GM19438 (cell line): ENCODE measurements around the gene RBBP4.

ENCODE experiments used
- ATAC-seq: cut with Tn5 transposase; IDR thresholded peaks from one replicate; pipeline ENCODE4 v1.9.1; 2021; ENCODE audit warnings: low read depth; ENCODE audit not compliant: unreplicated experiment

The RBBP4 gene

GRCh38 chr1:32716312-32717148 lies 65.5 kb downstream of the RBBP4 start:
- no peak for ATAC-seq

- ATAC-seq = no peak
Measured at GRCh38 chr1:32717503-32717902, 66.5 kb downstream of the RBBP4 start.

GRCh38 chr1:32718036-32718435 lies 67.0 kb downstream of the RBBP4 start:
- ATAC-seq = no peak

GRCh38 chr1:32718527-32718926 lies 67.5 kb downstream of the RBBP4 start:
- ATAC-seq = no peak

GRCh38 chr1:32719681-32720275 lies 68.8 kb downstream of the RBBP4 start:
- ATAC-seq = no peak

GRCh38 chr1:32724678-32725614 lies 73.9 kb downstream of the RBBP4 start:
- no peak for ATAC-seq

GRCh38 chr1:32725615-32725982 lies 74.6 kb downstream of the RBBP4 start:
- ATAC-seq = no peak

GRCh38 chr1:32727876-32728275 lies 76.9 kb downstream of the RBBP4 start:
- no peak for ATAC-seq

- no peak for ATAC-seq
Measured at GRCh38 chr1:32728413-32729077, 77.5 kb downstream of the RBBP4 start.

GRCh38 chr1:32729254-32730046 lies 78.4 kb downstream of the RBBP4 start:
- ATAC-seq = no peak

GRCh38 chr1:32733582-32734321 lies 82.7 kb downstream of the RBBP4 start:
- ATAC-seq = no peak
